Measurements from ENCODE around the gene ATG13.

The ATG13 gene

GRCh38 chr11:46597609-46598219 is 19.6 kb upstream of the ATG13 start:
- FAIRE-seq (no peak), DNase-seq (ENCODE audit: insufficient read length, low spot score) (no peak)
- TF ChIP-seq, protein P1, sequence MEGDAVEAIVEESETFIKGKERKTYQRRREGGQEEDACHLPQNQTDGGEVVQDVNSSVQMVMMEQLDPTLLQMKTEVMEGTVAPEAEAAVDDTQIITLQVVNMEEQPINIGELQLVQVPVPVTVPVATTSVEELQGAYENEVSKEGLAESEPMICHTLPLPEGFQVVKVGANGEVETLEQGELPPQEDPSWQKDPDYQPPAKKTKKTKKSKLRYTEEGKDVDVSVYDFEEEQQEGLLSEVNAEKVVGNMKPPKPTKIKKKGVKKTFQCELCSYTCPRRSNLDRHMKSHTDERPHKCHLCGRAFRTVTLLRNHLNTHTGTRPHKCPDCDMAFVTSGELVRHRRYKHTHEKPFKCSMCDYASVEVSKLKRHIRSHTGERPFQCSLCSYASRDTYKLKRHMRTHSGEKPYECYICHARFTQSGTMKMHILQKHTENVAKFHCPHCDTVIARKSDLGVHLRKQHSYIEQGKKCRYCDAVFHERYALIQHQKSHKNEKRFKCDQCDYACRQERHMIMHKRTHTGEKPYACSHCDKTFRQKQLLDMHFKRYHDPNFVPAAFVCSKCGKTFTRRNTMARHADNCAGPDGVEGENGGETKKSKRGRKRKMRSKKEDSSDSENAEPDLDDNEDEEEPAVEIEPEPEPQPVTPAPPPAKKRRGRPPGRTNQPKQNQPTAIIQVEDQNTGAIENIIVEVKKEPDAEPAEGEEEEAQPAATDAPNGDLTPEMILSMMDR (IDR thresholded peaks at IDR 0.05; ENCODE audit: insufficient read depth, missing control alignments), result no peak

GRCh38 chr11:46599340-46600193 is 17.8 kb upstream of the ATG13 start:
- DNase-seq (ENCODE audit: insufficient read length, low spot score) (no peak), FAIRE-seq (no peak)
- TF ChIP-seq, protein P1 (IDR thresholded peaks at IDR 0.05; ENCODE audit: insufficient read depth, missing control alignments), result no peak

GRCh38 chr11:46600194-46600960 is 17.0 kb upstream of the ATG13 start:
- FAIRE-seq, result no peak
- TF ChIP-seq, protein P1 (IDR thresholded peaks at IDR 0.05; ENCODE audit: insufficient read depth, missing control alignments), result no peak
- no peak for DNase-seq (ENCODE audit: insufficient read length, low spot score)

- no peak for DNase-seq (ENCODE audit: insufficient read length, low spot score)
- FAIRE-seq, result no peak
- TF ChIP-seq, protein P1 (IDR thresholded peaks at IDR 0.05; ENCODE audit: insufficient read depth, missing control alignments), result no peak
Observed at GRCh38 chr11:46601129-46601528, 16.2 kb upstream of the ATG13 start.

GRCh38 chr11:46603704-46604308 is 13.5 kb upstream of the ATG13 start:
- no peak for FAIRE-seq
- TF ChIP-seq, protein P1 (IDR thresholded peaks at IDR 0.05; ENCODE audit: insufficient read depth, missing control alignments), result no peak
- DNase-seq (ENCODE audit: insufficient read length, low spot score), result no peak

DNA sequence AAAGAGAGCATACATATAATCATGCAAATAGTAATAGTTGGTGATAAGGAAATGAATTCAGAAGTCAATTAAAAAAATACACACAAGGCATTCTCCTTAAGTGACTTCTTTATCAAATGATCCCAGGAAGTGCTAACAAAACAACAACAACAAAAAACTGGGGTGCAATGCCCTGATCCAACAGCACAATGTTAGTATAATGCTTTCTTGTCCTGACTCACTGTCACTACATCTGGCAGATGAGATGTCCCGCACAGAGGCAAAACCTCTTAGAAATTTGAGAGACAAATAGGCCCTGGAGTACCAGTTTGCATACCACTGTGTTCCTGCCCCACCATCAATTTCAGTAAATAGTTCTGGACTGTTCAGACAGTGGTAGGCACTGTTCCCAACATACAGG is 12.6 kb upstream of the ATG13 start:
- TF ChIP-seq, protein P1 (IDR thresholded peaks at IDR 0.05; ENCODE audit: insufficient read depth, missing control alignments), result no peak
- no peak for DNase-seq (ENCODE audit: insufficient read length, low spot score)
- no peak for FAIRE-seq

Data from D721Med (cell line).